ENCODE measurements around the gene TSPAN5.

Gene TSPAN5

GRCh38 chr4:98643755-98644154 lies 14.7 kb downstream of the TSPAN5 start:
- DNase-seq (ENCODE audit: low read depth in 2 of 2): no peak

- no peak for DNase-seq (ENCODE audit: low read depth in 2 of 2)
Measured at GRCh38 chr4:98642991-98643426, 15.4 kb downstream of the TSPAN5 start.

GRCh38 chr4:98641906-98642668 lies 16.3 kb downstream of the TSPAN5 start:
- DNase-seq (ENCODE audit: low read depth in 2 of 2): no peak

GRCh38 chr4:98641376-98641775 lies 17.0 kb downstream of the TSPAN5 start:
- peak; percentile 85 to 88 for DNase-seq (ENCODE audit: low read depth in 2 of 2)

GRCh38 chr4:98639523-98639922 lies 18.9 kb downstream of the TSPAN5 start:
- DNase-seq (ENCODE audit: low read depth in 2 of 2): no peak

GRCh38 chr4:98639108-98639507 lies 19.3 kb downstream of the TSPAN5 start:
- no peak for DNase-seq (ENCODE audit: low read depth in 2 of 2)

GRCh38 chr4:98638661-98639060 lies 19.8 kb downstream of the TSPAN5 start:
- DNase-seq (ENCODE audit: low read depth in 2 of 2): no peak

- no peak for DNase-seq (ENCODE audit: low read depth in 2 of 2)
Measured at GRCh38 chr4:98634061-98634460, 24.4 kb downstream of the TSPAN5 start.

- DNase-seq (ENCODE audit: low read depth in 2 of 2): no peak
Measured at GRCh38 chr4:98633159-98633558, 25.3 kb downstream of the TSPAN5 start.

- no peak for DNase-seq (ENCODE audit: low read depth in 2 of 2)
Measured at GRCh38 chr4:98632258-98632657, 26.2 kb downstream of the TSPAN5 start.

- no peak for DNase-seq (ENCODE audit: low read depth in 2 of 2)
Measured at GRCh38 chr4:98631506-98631905, 26.9 kb downstream of the TSPAN5 start.

- DNase-seq (ENCODE audit: low read depth in 2 of 2): no peak
Measured at GRCh38 chr4:98630737-98631454, 27.5 kb downstream of the TSPAN5 start.

- DNase-seq (ENCODE audit: low read depth in 2 of 2): peak; percentile 64 to 66
Measured at GRCh38 chr4:98627531-98628257, 30.7 kb downstream of the TSPAN5 start.

- DNase-seq (ENCODE audit: low read depth in 2 of 2): peak; percentile 63 to 68
Measured at GRCh38 chr4:98626350-98626749, 32.1 kb downstream of the TSPAN5 start.

GRCh38 chr4:98625920-98626319 lies 32.5 kb downstream of the TSPAN5 start:
- no peak for DNase-seq (ENCODE audit: low read depth in 2 of 2)

GRCh38 chr4:98625399-98625798 lies 33.0 kb downstream of the TSPAN5 start:
- DNase-seq (ENCODE audit: low read depth in 2 of 2): no peak

GRCh38 chr4:98624642-98625041 lies 33.8 kb downstream of the TSPAN5 start:
- no peak for DNase-seq (ENCODE audit: low read depth in 2 of 2)

GRCh38 chr4:98624144-98624543 lies 34.3 kb downstream of the TSPAN5 start:
- no peak for DNase-seq (ENCODE audit: low read depth in 2 of 2)

GRCh38 chr4:98623126-98623802 lies 35.1 kb downstream of the TSPAN5 start:
- DNase-seq (ENCODE audit: low read depth in 2 of 2): no peak

GRCh38 chr4:98620087-98620784 lies 38.2 kb downstream of the TSPAN5 start:
- DNase-seq (ENCODE audit: low read depth in 2 of 2): no peak

GRCh38 chr4:98619180-98619579 lies 39.2 kb downstream of the TSPAN5 start:
- no peak for DNase-seq (ENCODE audit: low read depth in 2 of 2)

Measured in fibroblast of skin of left quadriceps (primary cell).